Spleen (tissue), 7 donors: ENCODE measurements around the gene QSER1.

Source experiments
- CTCF ChIP-seq, 11 experiments: fragments of 200-600 bp in 7 of 11; fragments of 450-650 bp in 4 of 11; sonication (generic) in 4 of 11; IDR thresholded peaks in 8 of 11; conservative IDR thresholded peaks in 3 of 11; 1 replicate in 7 of 11; 2 replicates in 4 of 11; pipeline versions ENCODE4 v1.4.0 to v1.8.0; 2016 to 2021; ENCODE audit warnings: antibody characterized with exemption in 11 of 11, inconsistent platforms in 4 of 11, mild to moderate bottlenecking in 1 of 11
- POLR2A ChIP-seq, 3 donors: fragments of 450-650 bp; IDR thresholded peaks; one replicate each; pipeline ENCODE4 v1.5.1; 2017; ENCODE audit warnings: antibody characterized with exemption in 3 of 3, mild to moderate bottlenecking in 1 of 3
- POLR2AphosphoS5 ChIP-seq, 3 donors: sonication (generic); formaldehyde crosslinking; IDR thresholded peaks; one replicate each; pipeline ENCODE4 v1.5.1; 2017; ENCODE audit warnings: antibody characterized with exemption in 3 of 3
- donor health status: DM: no; HTN: no; CAD: no; lungs with moderate emphysema.
- donor health status: DM: no; HTN: no; CAD: no.
- donor health status: DM: no; HTN: no; CAD: no.

GRCh38 chr11:32881286-32881685 is 11.3 kb upstream of the QSER1 start:
- TF ChIP-seq CTCF (IDR thresholded peaks at IDR 0.05 in 8 of 11, conservative IDR thresholded peaks at IDR 0.05 in 3 of 11) = no peak
- TF ChIP-seq POLR2AphosphoS5 (IDR thresholded peaks at IDR 0.05) = no peak
- TF ChIP-seq POLR2A (IDR thresholded peaks at IDR 0.05) = no peak
